GM13976 (cell line): ENCODE measurements around the gene ACVR1.

Experiments
- DNase-seq: peaks from one replicate; pipeline ENCODE4 v3.0.0; 2012; ENCODE audit warnings: low spot score
- in situ Hi-C: fragments of 300-500 bp; cut with MboI; formaldehyde crosslinking; loops from one replicate; pipeline ENCODE4 v1.12.0; 2022; ENCODE audit warnings: low sequenced_read_pairs, mixed read lengths, inconsistent platforms; ENCODE audit not compliant: unreplicated experiment
- TF ChIP-seq, protein P1 (sequence below): IDR thresholded peaks from 2 replicates; pipeline ENCODE4 v1.5.1; 2012; ENCODE audit warnings: borderline replicate concordance, mild to moderate bottlenecking; ENCODE audit not compliant: insufficient read depth; ENCODE audit errors: extremely low read depth, missing control alignments, control extremely low read depth

Gene ACVR1

DNA sequence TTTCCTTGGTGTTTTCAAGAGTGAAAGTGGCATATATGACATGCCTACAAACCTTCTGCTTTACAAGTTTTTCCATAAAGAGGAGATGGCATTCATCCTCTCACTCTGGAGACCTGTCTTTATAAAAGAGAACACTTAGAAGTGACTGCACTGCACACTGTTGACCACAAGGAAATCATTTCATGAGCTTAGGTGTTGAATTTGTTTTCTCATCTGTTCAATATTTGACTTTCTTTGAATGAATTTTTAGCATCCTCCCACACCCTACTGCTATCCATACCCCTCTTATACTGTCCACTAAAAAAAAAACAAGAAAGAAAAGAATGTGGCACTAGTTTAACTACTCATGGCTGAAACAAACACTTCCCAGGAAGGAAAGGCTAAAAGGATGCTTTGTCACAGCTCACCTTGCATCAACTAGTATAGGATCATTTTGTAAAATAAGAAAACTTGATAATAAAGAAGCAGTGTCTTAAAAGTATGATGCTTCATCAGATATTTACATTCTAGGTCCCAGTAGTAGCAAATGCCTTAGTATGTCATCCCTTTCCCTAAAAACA, 83.0 kb downstream of the ACVR1 start:
- no peak for DNase-seq
- TF ChIP-seq, protein P1, sequence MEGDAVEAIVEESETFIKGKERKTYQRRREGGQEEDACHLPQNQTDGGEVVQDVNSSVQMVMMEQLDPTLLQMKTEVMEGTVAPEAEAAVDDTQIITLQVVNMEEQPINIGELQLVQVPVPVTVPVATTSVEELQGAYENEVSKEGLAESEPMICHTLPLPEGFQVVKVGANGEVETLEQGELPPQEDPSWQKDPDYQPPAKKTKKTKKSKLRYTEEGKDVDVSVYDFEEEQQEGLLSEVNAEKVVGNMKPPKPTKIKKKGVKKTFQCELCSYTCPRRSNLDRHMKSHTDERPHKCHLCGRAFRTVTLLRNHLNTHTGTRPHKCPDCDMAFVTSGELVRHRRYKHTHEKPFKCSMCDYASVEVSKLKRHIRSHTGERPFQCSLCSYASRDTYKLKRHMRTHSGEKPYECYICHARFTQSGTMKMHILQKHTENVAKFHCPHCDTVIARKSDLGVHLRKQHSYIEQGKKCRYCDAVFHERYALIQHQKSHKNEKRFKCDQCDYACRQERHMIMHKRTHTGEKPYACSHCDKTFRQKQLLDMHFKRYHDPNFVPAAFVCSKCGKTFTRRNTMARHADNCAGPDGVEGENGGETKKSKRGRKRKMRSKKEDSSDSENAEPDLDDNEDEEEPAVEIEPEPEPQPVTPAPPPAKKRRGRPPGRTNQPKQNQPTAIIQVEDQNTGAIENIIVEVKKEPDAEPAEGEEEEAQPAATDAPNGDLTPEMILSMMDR, result no peak
- in situ Hi-C loops, result loop anchor here (25.0 kb wide), 1 partner anchor 219 kb away; no protein-coding TSS in a partner anchor

DNA sequence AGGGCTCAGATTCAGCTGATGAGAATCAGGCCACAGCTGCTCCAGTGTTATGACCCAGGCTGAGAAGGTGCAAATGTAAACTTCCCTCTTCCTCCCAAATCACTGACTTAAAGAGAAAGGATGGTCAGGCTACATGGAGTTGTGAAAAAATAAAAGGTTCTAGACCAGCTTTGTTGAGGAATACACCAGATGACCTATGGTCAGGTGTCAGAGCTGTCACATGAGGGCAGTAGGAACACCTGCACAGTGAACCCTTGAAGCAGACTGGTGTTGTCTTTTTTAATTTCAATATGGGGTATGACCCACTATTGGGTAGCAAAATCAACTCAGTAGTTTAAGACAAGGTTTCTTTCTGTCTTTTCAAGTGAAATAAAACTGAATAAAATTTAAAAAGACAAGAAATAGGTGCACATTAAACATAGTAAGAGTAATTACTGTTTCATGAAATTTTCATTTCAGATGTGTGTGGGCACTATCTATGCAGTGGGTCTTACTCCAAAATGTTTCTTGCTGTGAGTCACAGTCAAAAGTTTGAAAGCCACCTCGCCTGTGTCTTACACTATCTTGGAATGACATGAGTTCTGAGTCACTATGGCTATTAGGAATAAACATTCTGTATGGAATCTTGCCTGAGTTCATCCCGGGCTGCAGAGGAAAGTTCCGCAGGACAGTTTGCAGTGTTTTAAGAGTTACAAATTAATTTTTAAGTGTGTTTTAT, 83.6 kb downstream of the ACVR1 start:
- in situ Hi-C loops, result loop anchor here (25.0 kb wide), 1 partner anchor 220 kb away; no protein-coding TSS in a partner anchor
- TF ChIP-seq, protein P1, result no peak
- DNase-seq, result no peak

DNA sequence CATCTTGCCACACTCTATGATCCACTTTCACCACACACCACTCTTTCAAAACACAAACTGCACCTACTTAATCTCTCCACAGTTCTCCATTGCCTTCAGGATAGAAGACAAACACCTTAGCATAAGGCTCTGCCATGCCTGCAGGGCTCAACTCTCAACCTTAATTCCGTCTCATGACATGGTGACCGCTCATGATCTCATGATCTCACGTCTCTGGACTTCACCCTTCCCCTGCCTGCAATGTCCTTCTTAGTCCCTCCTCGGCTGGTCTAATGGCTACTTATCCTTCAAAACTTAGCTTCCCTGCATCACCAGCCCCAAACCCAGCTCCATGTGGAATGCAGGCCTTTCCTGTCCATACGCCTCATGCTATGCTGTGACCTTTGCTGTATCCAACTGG, 85.3 kb downstream of the ACVR1 start:
- in situ Hi-C loops, result loop anchor here (25.0 kb wide), 1 partner anchor 222 kb away; no protein-coding TSS in a partner anchor
- DNase-seq, result no peak
- TF ChIP-seq, protein P1, result no peak

DNA sequence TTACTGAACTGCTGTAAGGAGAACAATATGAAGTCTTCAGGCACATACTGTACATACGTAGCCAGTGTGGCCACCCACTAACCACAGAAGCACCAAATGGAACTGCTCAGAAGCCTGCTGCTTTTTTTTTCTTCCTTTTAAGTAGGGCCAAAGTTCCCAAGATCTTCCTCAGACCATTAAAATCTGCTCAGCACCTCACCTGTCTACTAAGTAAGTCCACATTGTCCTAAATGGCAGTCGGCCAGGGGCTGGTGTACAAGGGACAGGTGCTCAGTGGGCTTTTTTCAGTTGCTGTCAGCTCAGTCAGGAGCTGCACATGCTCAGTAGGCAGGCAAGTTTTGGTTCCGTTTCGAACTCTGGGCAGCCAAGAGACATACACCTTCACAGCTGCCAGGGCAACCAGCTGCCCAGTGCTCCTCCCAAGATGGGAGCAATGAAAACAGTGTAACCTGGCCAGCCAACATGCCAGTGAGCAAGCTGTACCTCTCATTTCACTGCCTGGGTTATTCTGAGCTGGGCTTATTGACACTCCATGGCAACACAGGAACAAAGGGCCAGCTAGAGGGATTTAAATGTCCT, 86.1 kb downstream of the ACVR1 start:
- DNase-seq, result no peak
- TF ChIP-seq, protein P1, result no peak
- in situ Hi-C loops, result loop anchor here (25.0 kb wide), 1 partner anchor 222 kb away; no protein-coding TSS in a partner anchor

DNA sequence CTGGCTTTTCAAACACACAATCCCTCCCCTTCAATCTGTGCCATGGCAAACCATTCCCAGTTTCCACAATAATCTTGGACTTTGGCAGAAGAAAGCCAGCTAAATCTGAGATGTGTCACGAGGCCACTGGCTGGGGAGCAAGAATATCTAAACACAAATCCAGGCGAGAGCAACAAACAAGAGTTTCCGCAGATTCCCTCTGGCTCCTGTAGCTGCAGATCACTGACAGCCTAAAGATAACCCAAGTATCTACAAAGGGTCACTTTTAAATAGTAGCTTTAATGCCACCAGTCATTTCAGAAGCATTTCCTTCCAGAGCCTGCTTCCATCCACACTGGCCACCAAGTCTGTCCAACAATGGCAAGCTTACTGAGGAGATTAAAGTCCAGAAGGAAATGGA, 86.9 kb downstream of the ACVR1 start:
- in situ Hi-C loops, result loop anchor here (25.0 kb wide), 1 partner anchor 223 kb away; no protein-coding TSS in a partner anchor
- no peak for DNase-seq

DNA sequence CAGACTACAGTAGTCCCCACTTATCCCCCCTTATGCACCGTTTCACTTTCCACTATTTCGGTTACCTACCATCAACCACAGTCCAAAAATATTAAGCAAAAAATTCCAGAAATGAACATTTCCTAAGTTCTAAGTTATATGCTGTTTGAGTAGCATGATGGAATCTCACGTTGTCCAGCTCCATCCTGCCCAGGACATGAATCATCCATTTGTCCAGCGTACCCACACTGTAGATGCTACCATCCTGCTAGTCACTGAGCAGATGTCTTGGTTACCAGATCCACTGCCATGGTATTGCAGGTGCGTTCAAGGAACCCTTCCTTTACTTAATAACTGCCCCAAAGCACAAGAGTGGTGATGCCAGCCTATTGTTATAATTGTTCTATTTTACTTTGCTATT, 87.9 kb downstream of the ACVR1 start:
- TF ChIP-seq, protein P1, result no peak
- DNase-seq, result no peak
- in situ Hi-C loops, result loop anchor here (25.0 kb wide), 1 partner anchor 224 kb away; no protein-coding TSS in a partner anchor

More for the DNA sequence above, 86.9 kb downstream of the ACVR1 start:
- TF ChIP-seq, protein P1, result no peak
